Fibroblast of skin of left biceps (primary cell): Measurements from ENCODE around the gene FOXF1.

Experiments
- DNase-seq, 2 experiments: peaks; one replicate each; pipeline ENCODE4 v3.0.0-alpha.2; 2013; ENCODE audit warnings: low read depth in 2 of 2

The FOXF1 gene

DNA sequence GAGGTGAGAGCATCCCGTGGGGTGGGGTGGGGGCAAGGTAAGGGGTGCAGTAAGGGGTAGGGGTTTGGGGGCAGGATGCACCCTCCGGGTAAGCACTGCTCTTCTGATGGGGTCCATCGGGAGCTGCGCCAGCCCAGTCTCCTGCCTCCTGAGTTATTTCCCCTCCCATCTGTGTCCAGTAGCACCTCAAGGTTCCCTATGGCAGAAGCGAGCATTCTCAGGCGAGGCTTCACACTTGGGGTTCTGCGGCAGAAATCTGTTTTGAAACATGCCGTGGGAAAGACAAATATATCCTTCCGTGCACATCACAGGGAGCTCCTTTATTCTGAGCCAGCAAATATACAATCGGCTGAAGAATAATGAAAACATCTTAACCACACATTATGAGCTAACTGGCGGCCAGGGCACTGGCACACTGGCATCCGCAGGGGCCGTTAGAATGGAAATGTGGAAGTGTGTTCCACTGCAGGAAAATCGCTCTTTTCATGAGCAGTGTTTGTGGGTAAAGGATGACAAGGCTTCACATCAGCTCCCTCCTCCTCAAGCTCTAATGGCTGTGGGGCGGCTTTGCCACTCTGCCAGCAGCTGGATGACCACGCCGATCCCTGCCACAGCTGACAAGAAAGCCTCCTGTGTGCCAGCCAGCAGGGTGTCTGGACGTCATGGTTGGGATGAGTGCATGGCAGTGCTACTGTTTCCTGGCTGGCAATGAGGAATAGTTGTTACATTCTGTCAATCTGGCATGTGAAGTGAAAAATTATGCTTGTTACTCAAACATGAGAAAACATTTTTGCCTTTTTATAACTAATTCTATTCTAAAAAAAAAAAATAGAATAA, 24.7 kb downstream of the FOXF1 start:
- DNase-seq = no peak

DNA sequence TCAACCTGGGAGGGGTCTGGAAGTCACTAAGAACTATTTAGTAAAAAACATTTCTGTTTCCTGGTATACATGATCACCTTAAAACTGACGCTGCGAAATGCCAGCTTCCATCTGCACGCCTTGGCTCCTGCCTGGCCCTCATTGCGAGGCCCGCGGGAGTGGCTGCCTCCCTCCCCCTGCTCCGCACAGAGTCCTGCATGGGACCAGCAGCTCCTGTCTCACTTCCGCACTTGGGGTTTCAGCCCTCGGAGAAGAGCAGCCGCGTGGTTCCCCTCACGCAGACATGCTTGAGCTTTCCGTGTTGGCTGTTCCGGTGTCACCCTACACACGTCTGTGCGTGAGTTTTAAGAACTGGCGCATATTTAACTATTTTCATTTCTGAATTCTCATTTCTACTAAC, 26.3 kb downstream of the FOXF1 start:
- no peak for DNase-seq

- DNase-seq = no peak
Observed at GRCh38 chr16:86537486-86537885, 27.2 kb downstream of the FOXF1 start.

DNA sequence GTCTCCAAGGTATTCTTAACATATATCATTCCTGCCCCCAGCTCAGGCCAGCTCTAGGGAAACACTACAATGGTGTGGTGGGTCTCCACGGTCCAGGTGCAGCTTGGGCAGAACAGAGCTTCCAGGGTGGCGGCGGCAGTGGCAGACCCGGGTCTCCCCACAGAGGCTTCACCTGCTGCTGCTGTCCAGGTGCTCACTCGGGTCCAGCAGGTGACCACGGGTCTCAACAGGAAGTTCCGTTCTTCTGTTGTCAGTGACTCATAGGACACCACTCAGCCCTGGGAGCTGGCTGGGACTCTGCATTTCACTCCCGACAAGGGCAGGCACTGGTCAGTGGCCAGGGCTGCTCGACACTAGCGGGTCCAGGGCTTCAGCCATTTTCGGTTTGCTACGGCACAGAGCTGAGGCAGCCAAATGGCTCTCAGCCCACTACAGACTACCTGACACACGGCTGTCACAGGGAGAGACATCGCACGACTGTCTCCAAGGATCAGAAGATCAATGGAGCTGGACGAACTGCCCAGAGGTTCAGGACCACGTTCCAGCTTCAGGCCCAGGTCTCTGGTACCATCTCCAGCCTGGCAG, 28.0 kb downstream of the FOXF1 start:
- DNase-seq = no peak

- no peak for DNase-seq
Observed at GRCh38 chr16:86540894-86541293, 30.6 kb downstream of the FOXF1 start.

DNA sequence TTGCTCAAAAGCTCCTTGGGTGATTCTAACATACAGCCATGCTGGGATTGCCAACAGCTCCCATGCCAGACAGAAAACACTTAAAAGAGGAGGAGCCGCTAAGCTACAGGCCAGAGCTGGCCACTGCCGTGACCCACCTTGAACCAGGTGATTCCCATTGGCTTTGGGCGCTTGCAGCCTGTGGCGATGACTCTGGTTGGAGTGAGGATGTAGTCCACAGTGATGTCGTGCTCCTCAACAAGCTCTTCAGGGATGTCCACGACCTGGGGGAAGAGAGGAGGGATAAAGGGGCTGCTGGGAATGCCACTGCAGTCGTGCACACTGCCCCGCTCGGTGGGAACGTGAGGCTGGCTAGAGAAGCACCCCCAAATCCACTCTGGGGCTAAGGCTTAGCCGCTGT, 31.2 kb downstream of the FOXF1 start:
- DNase-seq = no peak

GRCh38 chr16:86542756-86543750, 32.7 kb downstream of the FOXF1 start:
- DNase-seq = no peak

DNA sequence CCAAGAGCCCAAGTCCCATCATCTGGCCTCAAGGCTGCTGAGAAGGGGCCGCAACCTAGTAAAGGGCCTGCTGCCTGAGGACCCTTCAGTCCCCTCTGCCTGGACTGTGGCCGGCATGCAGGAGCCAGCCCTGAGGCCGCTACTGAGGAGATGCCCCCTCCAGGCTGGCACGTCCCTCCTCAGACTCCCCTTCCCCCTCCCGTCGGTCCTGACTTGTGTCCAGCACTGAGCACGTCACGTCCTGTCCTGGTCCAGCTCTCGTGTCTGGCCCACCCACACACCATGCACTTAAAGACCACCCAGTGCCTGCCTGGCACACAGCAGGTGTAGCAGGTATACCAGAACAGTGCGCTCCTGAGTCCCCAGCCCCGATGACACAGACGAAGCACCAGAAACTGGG, 35.2 kb downstream of the FOXF1 start:
- no peak for DNase-seq

- DNase-seq = no peak
Observed at GRCh38 chr16:86545954-86546637, 35.8 kb downstream of the FOXF1 start.

- no peak for DNase-seq
Observed at GRCh38 chr16:86546638-86547013, 36.3 kb downstream of the FOXF1 start.

DNA sequence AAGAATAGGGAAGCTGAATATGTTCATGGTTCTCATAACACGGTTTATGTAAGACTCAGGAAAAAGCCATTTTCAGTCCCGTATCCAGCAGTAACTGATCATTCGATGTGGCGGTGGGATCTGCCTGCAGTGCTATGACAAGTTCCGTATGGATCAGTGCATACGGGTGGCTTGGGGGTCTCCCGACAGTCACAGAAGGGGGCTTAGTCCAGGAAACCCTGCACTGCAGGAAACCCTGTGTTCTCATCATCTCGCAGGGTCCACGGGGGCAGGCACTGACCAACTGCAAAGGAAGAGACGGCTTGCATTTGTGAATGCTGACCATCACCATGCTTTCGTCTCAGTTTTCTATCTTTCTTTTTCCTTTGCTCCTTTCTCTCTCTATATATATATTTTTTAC, 37.0 kb downstream of the FOXF1 start:
- no peak for DNase-seq

DNA sequence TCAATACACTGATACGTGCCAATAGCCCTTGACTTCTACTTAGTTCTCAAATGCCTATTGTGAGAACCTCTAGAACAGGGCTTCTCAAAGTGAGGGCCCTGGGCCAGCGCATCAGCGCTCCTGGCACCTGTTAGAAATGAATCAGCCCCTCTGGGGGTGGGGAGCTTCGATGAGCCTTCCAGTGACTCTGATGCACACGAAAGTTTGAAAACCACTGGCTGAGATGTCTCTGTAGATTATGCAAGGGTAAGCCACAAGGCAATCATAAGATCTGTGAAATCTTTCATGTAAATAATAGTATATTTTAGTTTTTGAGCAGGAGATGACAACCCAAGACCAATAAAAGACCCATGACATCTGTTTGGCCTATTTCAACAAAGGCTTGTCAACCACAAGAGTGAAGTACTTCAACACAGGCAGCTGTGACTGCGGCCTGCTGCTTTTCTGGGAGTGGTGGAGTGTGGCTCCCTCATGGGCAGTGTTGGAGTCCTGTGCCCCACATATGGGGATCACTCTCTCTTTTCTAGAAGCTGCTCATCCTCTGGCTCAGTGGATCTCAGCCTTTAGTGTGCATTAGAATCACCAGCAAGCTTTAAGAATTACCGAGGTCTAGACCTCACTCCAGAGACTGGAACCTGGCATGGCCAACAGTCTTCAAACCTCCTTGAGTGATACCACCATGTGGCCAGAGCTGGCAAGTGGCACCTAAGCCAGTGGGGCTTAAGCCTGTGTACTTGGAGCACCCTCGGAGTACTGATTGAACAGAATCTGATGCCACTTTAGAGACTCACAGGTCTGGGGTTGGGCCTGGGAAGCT, 39.0 kb downstream of the FOXF1 start:
- DNase-seq = no peak

- no peak for DNase-seq
Observed at GRCh38 chr16:86549893-86550190, 39.5 kb downstream of the FOXF1 start.

- DNase-seq = no peak
Observed at GRCh38 chr16:86550281-86550680, 40.0 kb downstream of the FOXF1 start.

- DNase-seq = no peak
Observed at GRCh38 chr16:86553356-86553755, 43.0 kb downstream of the FOXF1 start.

- DNase-seq = no peak
Observed at GRCh38 chr16:86554599-86554916, 44.2 kb downstream of the FOXF1 start.

DNA sequence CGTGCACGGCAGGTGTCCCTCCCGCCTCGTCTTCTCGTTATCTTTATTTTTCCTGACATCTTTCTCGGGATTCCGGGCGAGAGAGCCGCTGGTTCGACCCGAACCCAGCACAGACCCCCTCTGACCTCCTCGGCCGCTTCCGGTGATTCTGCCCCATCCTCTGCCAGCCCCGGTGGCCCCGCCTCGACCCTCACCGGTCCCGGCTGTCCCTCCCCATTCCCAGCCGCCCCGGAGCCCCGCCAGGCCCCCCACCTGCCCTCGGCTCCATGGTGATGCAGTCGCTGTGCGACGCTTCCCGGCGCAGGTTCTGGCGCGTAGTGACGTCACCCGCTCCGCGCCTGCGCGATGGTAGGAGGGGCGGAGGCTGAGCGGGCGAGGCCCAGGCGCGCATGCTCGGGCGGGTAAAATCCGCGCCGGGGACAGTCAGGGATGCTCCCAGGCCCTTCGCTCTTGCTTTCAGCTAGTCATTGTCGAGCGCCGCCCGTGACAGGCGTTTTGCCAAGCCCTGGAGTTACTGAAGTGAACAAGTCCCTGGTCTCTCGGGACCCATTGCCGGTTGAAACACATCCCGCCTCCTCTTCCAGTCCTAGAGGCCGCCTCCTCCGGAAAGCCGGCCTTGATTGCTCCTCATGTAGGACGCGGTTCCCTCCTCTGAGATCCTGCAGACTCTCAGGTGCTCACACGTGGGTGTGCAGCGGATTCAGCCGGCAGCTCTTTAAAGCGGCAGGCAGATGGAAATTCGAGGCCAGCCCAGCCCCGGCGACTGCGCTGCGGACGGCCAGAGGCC, 44.8 kb downstream of the FOXF1 start, which contains the start of gene MTHFSD:
MTHFSD (minus strand) TSS at position 319 of the 787 bp plus-strand sequence; CDS start at position 268, 51 bp downstream.
- peak; percentile 73 to 79 for DNase-seq

DNA sequence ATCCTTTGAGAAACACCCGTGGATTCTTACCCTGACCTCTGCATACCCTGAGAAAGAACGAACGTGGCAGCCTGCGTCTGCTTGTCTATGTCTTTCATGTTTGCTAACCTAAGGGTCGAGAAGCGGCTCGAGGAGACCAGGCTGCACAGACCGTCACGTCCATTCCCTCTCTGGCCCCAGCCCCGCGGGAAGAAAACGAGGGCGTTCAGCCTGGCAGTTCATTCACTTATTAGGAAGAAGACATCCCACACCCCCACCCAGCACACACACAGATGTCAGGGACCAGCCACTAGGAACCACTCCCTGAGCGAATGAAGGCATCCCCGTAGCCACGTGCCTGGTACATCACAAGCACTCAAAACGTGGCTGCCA, 45.4 kb downstream of the FOXF1 start:
- DNase-seq = no peak

- DNase-seq = no peak
Observed at GRCh38 chr16:86556576-86556975, 46.2 kb downstream of the FOXF1 start.

- DNase-seq = no peak
Observed at GRCh38 chr16:86557587-86557986, 47.3 kb downstream of the FOXF1 start.
